ENCODE results near the gene RFLNA. TPM values are rescaled to one million over a fixed set of nuclear protein-coding genes. Genes with fewer than 3 reads are reported as not detected.
A peak's percentile ranks its signal among the peaks of the same experiment; 100 is the strongest.
"Not testable (repeated sequence)": the region's sequence is repeated elsewhere in the genome, so short reads cannot be mapped to it uniquely, and the experiment has no call there.

RFLNA gene
- total RNA-seq, 4 donors from 2014 or later, result 11.4 to 19.4 (median 17.0) TPM

- WGBS, 2 donors, result 82 to 84% methylated on average over 9 to 10 of the region's 10 CpGs
- H3K27ac ChIP-seq, result peak overlapping the region in 1 of 4 donors; percentile 27
Measured at GRCh38 chr12:124322271-124322998, 27.5 kb downstream of the RFLNA start.

DNA sequence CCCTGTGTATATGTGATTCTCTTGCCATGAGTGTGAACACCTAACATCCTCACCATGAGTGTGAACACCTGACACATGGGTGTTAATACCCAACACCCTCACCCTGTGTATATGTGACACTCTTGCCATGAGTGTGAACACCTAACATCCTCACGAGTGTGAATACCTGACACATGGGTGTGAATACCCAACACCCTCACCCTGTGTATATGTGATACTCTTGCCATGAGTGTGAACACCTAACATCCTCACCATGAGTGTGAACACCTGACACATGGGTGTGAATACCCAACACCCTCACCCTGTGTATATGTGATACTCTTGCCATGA is 28.1 kb downstream of the RFLNA start:
- 86 to 100% methylated on average over 1 of the region's 1 CpG for WGBS, 2 donors
- H3K36me3 ChIP-seq, result peaks cover 11 to 57% (median 27%) of the 10 kb centered on the region in 3 donors
- not testable (repeated sequence) for H3K27ac ChIP-seq

More at GRCh38 chr12:124322271-124322998, 27.5 kb downstream of the RFLNA start:
- Histone ChIP-seq H3K36me3 (peaks cover 11 to 52% (median 27%) of the 10 kb centered on the region in 3 donors), H3K9me3 (peaks cover 0 to 22% (median 3%) of the 10 kb centered on the region in 4 donors), H3K27me3 (no peaks in the 10 kb centered on the region), H3K4me3 (no peak overlapping the region), H3K4me1 (peaks cover 0 to 27% (median 0%) of the 10 kb centered on the region in 4 donors)
- TF ChIP-seq POLR2A (IDR thresholded peaks at IDR 0.05), result no peak
- TF ChIP-seq CTCF (IDR thresholded peaks at IDR 0.05), result no peak
- TF ChIP-seq EP300 (IDR thresholded peaks at IDR 0.05), result no peak
- no peak for DNase-seq (ENCODE audit: low spot score in 2 of 2)

GRCh38 chr12:124323771-124324530 is 29.1 kb downstream of the RFLNA start:
- TF ChIP-seq EP300 (IDR thresholded peaks at IDR 0.05), result no peak

More for the DNA sequence above, 28.1 kb downstream of the RFLNA start:
- DNase-seq (ENCODE audit: low spot score in 2 of 2); H3K27me3 ChIP-seq; H3K4me3 ChIP-seq: not testable (repeated sequence)
- H3K9me3 ChIP-seq, result peaks cover 0 to 22% (median 3%) of the 10 kb centered on the region in 4 donors
- H3K4me1 ChIP-seq, result peaks cover 0 to 32% (median 2%) of the 10 kb centered on the region in 4 donors

GRCh38 chr12:124324803-124325705 is 30.2 kb downstream of the RFLNA start:
- Histone ChIP-seq H3K27me3 (no peaks in the 10 kb centered on the region), H3K36me3 (peaks cover 11 to 77% (median 27%) of the 10 kb centered on the region in 3 donors), H3K27ac (no peak overlapping the region), H3K4me1 (peaks cover 0 to 47% (median 3%) of the 10 kb centered on the region in 4 donors), H3K4me3 (no peak overlapping the region), H3K9me3 (peaks cover 0 to 22% (median 3%) of the 10 kb centered on the region in 4 donors)
- no peak for DNase-seq (ENCODE audit: low spot score in 2 of 2)
- 92 to 93% methylated on average over 45 to 47 of the region's 57 CpGs for WGBS, 2 donors
- no peak for TF ChIP-seq POLR2A (IDR thresholded peaks at IDR 0.05)
- no peak for TF ChIP-seq EP300 (IDR thresholded peaks at IDR 0.05)
- no peak for TF ChIP-seq CTCF (IDR thresholded peaks at IDR 0.05)

More at GRCh38 chr12:124323771-124324530, 29.1 kb downstream of the RFLNA start:
- Histone ChIP-seq H3K36me3 (peaks cover 11 to 66% (median 27%) of the 10 kb centered on the region in 3 donors), H3K4me3 (no peak overlapping the region), H3K4me1 (peaks cover 0 to 42% (median 3%) of the 10 kb centered on the region in 4 donors), H3K27me3 (no peaks in the 10 kb centered on the region), H3K27ac (no peak overlapping the region), H3K9me3 (peaks cover 0 to 22% (median 3%) of the 10 kb centered on the region in 4 donors)
- WGBS, 2 donors, result 98 to 99% methylated on average over 11 of the region's 11 CpGs
- DNase-seq (ENCODE audit: low spot score in 2 of 2), result no peak

GRCh38 chr12:124326104-124326503 is 31.2 kb downstream of the RFLNA start:
- TF ChIP-seq EP300 (IDR thresholded peaks at IDR 0.05), result no peak
- Histone ChIP-seq H3K27ac (peak overlapping the region in 2 of 4 donors; percentile 51 to 77), H3K27me3 (no peaks in the 10 kb centered on the region), H3K36me3 (peaks cover 11 to 87% (median 27%) of the 10 kb centered on the region in 3 donors), H3K9me3 (peaks cover 0 to 22% (median 3%) of the 10 kb centered on the region in 4 donors), H3K4me3 (no peak overlapping the region), H3K4me1 (peaks cover 0 to 42% (median 3%) of the 10 kb centered on the region in 4 donors)
- WGBS, 2 donors, result 87 to 96% methylated on average over 13 to 23 of the region's 23 CpGs
- no peak for DNase-seq (ENCODE audit: low spot score in 2 of 2)

DNA sequence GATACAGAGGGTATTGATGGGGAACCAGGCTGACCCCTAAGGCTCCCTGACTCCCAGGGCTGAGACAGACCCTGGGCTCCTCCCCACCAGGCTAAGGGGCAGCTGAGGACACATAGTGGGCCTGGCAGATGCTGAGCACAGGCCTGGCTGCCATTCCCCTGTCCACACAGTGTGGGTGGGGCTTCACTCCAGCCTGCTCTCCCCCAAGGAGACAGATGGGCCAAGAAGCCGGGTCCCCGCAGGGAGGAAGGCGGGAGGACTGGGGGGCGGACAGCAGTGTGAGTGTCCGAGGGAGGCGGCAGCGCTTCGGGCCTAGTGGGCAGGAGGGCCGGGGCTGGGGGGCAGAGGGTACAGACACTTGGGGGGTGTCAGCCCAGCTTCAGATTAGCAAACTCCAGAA is 32.0 kb downstream of the RFLNA start:
- DNase-seq (ENCODE audit: low spot score in 2 of 2), result no peak
- Histone ChIP-seq H3K9me3 (peaks cover 0 to 22% (median 3%) of the 10 kb centered on the region in 4 donors), H3K27me3 (no peaks in the 10 kb centered on the region), H3K4me3 (no peak overlapping the region), H3K27ac (peak overlapping the region in 3 of 4 donors; percentile 51 to 77 (median 66)), H3K4me1 (peaks cover 0 to 34% (median 3%) of the 10 kb centered on the region in 4 donors), H3K36me3 (peaks cover 11 to 95% (median 27%) of the 10 kb centered on the region in 3 donors)
- WGBS, 2 donors, result 24 to 39% methylated on average over 9 of the region's 9 CpGs
- no peak for TF ChIP-seq CTCF (IDR thresholded peaks at IDR 0.05)

Measured in tibial nerve (tissue), 4 donors.